GM21367 (cell line): ENCODE results near the gene CIROP.

Experiments
- ATAC-seq: cut with Tn5 transposase; IDR thresholded peaks from one replicate; pipeline ENCODE4 v1.9.1; 2021; ENCODE audit not compliant: unreplicated experiment

CIROP gene

DNA sequence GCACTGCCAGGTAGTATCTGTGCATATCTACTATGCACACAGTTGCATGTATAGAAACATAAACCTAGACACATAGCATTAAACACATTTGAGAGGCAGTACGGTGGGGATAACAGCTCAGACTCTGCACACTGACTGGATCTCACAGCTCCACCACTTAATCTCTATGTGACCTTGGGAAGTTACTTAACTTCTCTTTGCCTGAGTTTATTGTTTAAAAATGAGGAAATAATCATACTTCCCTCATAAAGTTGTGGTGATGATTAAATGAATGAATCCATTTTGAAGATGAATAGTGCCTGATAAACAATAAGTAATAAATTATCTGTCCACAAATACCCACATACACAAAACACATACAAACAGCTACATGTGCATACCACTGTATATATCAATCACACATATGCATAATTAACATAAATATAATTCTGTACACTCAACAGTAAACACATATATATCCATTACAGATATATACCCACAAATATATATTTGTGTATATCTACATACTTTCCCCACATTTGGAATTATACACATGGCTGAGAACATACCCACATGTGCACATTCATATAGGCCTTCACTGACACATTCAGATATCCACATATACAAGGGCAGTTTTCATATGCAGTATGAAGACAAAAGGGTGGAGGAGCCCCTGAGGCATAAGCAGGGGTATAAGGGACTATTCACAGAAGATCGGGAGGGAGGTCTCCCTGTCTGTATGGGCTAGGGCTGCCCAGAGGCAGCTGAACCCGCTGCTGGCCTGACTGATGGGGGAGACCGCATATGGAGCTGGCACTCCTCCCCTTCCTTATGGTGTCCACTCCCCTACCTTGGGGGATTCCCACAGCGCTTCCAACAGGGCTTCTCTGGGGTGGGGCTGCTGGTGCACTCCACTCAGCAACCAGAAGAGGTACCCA, 53.4 kb downstream of the CIROP start:
- ATAC-seq = no peak
